Measurements from ENCODE around the gene DNASE1. TPM values are rescaled to one million over a fixed set of nuclear protein-coding genes. Genes with fewer than 3 reads are reported as not detected.
"Not testable (repeated sequence)": the region's sequence is repeated elsewhere in the genome, so short reads cannot be mapped to it uniquely, and the experiment has no call there.

DNASE1 gene
- 5.7 TPM for polyA plus RNA-seq (2013, experiment 1 of 2; ENCODE audit: insufficient read length)
- 6.1 TPM for polyA plus RNA-seq (2013, experiment 2 of 2; ENCODE audit: insufficient read length)

- peak; percentile 56 for DNase-seq
Measured at GRCh38 chr16:3654249-3654991, at the start of gene DNASE1. Gene DNASE1 (plus strand): TSS chr16:3654691. CDS start chr16:3655374, 683 bp downstream.

DNA sequence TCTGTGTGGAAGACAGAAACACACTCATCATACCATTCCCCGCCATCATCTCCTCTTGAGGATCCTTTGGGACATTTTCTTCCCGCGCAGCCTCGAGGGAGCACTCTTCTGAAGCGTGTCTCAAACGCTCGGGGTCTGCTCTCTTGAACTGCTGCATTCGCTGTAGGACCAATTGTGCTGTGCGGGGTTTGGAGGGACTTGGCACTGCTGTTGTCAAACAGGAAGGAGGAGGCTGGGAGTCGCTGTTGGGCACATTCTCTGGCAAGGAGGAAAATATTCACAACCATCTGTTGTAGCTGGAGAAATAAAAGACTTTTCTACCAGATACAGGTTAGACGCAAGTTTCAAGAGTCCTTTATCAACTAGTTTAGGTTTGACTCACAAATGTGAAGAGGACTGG lies 48.0 kb upstream of the DNASE1 start:
- no peak for DNase-seq

DNA sequence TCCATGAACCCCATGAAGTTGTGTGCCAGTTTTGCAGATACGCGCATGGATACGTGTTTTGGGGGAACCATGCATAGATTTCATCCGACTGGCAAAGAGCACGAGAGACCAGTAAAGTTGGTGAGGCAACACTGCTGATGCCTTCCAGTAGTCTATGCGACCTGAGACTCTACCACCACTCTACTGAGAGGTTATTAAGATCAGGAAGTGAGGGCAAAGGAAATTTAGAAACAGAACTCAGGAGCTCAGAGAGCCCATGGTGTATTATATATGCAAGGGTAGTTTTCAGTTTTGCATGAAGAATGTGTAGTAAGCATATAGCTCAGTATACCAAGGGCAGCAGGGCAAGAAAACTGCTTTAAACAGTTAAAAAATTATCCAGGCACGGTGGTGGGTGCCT lies 47.3 kb upstream of the DNASE1 start:
- DNase-seq: no peak

- no peak for DNase-seq
Measured at GRCh38 chr16:3607634-3608033, 46.9 kb upstream of the DNASE1 start.

DNA sequence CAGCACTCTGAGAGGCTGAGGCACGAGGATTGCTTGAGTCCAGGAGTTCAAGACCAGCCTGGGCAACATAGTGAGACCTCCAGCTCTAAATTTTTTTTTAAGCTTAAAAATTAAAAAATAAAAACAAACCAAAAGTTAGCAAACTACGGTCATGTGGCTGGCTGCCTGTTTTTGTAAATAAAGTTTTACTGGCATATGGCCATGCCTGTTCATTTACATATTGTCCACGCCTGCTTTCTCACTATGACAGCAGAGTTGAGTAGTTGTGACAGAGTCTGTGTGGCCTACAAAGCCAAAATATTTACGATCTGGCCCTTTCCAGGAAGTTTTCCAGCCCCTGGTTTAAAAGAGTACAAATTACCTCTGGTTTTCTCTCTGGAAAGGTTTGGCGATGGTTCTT lies 46.4 kb upstream of the DNASE1 start:
- no peak for DNase-seq

GRCh38 chr16:3608976-3609375 lies 45.5 kb upstream of the DNASE1 start:
- DNase-seq: not testable (repeated sequence)

GRCh38 chr16:3609895-3610697 lies 44.4 kb upstream of the DNASE1 start:
- DNase-seq: no peak

GRCh38 chr16:3610698-3611145 lies 43.8 kb upstream of the DNASE1 start:
- DNase-seq: no peak

GRCh38 chr16:3611146-3611975 lies 43.1 kb upstream of the DNASE1 start, which contains the start of gene SLX4:
Gene SLX4 (minus strand): TSS chr16:3611606. CDS start chr16:3608964, 2,642 bp downstream.
- peak; percentile 92 for DNase-seq

GRCh38 chr16:3612510-3613466 lies 41.7 kb upstream of the DNASE1 start:
- no peak for DNase-seq

DNA sequence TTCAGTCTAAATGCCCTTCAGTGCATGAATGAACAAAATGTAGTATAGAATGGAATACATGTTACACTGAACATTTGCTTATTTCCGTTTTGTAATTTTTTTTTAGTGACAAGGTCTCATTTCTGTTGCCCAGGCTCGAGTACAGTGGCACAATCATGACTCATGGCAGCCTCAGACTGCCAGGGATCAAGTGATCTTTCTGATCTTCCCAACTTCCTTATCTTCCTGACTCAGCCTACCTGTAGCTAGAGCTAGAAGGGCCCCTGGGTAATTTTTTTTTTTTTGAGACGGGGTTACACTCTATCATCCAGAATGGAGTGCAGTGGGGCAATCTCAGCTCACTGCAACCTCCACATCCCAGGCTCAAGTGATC lies 35.7 kb upstream of the DNASE1 start:
- DNase-seq: no peak

DNA sequence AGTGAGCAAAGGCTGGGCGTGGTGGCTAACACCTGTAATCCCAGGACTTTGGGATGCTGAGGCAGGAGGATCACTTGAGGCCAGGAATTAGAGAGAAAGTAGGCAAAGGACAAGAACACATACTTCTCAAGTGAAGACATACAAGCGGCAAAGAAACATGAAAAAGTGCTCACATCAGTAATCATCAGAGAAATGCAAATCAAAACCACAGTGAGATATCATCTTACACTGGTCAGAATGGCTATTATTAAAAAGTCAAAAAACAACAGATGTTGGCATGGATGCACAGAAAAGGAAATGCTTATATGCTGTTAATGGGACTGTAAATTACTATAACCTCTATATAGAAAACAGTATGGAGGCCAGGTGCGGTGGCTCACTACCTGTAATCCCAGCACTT lies 30.8 kb upstream of the DNASE1 start:
- DNase-seq: no peak

GRCh38 chr16:3625331-3625730 lies 29.2 kb upstream of the DNASE1 start:
- no peak for DNase-seq

DNA sequence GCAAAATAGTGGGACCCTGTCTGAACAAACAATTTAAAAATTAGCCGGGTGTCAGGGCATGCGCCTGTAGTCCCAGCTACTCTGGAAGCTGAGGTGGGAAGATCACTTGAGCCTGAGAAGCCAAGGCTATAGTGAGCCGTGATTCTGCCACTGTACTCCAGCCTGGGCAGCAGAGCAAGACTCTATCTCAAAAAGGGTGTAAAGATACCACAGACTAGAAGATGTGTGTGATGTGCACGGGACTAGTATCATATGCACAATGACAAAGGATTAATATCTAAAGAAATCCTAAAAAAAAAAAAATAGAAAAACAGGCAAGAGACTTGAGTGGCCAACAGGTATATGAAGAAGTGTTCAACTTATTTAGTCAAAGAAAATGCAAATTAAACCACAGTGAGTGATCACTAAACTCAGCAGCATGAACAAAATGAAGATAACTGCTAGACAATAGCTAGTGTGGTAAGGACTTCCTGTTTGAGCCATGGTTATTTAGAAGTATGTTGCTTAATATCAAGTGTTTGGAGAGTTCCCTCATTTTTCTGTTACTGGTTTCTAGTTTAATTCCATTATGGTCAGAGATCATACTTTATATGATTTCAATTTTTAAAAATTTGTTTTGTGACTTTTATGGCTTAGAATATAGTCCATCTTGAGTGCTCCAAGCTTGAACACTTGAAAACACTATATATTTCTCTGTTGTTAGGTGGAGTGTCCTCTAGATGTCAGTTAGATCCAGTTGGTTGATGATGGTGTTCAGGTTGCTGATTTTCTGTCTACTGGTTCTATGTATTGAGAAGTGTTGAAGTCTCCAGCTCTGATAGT lies 28.4 kb upstream of the DNASE1 start:
- DNase-seq: no peak

- DNase-seq: peak; percentile 32
Measured at GRCh38 chr16:3637371-3637923, 17.0 kb upstream of the DNASE1 start.

GRCh38 chr16:3638916-3639644 lies 15.4 kb upstream of the DNASE1 start:
- DNase-seq: no peak

- DNase-seq: no peak
Measured at GRCh38 chr16:3640207-3640606, 14.3 kb upstream of the DNASE1 start.

GRCh38 chr16:3640632-3641501 lies 13.6 kb upstream of the DNASE1 start:
- no peak for DNase-seq
